CD1c-positive myeloid dendritic cell (primary cell): Measurements from ENCODE around the gene TSHZ3.

ENCODE experiments used
- DNase-seq: peaks from one replicate; pipeline ENCODE4 v3.0.0-alpha.2; 2016; ENCODE audit errors: extremely low spot score

Gene TSHZ3

DNA sequence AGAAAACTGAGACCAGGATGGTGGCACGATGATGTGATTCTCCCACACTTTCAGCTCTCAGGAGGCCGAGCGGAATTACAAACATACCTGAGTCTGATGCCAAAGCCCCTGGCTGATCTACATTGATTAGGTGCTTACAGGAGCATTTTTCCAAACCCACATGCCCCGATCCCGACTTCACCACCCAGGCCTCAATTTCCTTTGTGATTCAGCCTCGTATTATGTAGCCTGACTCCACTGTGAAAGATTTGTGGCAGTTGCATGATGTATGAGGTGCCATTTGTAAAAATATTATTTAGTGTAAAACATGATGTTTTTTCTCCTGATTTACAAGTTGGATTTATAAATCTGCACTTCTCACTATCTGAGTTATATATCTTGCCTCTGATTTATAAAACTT is 118.0 kb downstream of the TSHZ3 start:
- no peak for DNase-seq

DNA sequence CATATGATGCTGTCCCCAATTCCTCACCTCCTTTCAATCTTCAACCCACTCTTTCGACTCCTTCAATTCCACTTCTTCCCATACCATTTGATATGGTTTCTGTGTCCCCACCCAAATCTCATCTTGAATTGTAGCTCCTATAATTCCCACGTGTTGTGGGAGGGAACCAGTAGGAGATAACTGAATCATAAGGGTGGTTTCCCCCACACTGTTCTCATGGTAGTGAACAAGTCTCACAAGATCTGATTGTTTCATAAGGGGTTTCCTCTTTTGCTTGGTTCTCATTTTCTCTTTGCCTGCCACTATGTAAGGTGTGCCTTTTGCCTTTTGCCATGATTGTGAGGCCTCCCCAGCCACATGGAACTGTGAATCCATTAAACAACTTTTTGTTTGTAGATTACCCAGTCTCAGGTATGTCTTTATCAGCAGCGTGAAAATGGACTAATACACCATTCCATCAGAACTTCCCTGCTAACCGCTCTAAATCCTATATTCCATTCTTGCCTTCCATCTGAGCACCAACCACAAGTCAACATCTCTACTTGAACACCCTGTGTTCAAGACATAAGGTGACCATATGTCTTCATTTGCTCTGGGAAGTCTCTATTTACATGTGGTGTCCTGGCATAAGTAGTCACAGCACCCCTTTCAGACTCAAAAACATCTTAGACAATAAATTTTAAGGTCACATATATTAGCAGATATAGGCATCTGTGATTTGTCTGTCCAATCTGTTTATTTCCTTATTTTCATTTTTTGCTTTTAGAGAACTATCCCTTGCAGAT is 122.9 kb downstream of the TSHZ3 start:
- DNase-seq = peak; percentile 47
